Hematopoietic multipotent progenitor cell treated with erythropoietin and hydrocortisone succinate and interleukin-3 and kit ligand, for 4 days (in vitro differentiated cells): ENCODE data around the gene MPC1.

Source experiments
- DNase-seq: peaks from one replicate; pipeline ENCODE4 v3.0.0-alpha.2; 2015

Gene MPC1

GRCh38 chr6:166343150-166343487 lies 39.6 kb downstream of the MPC1 start:
- DNase-seq = peak; percentile 81

DNA sequence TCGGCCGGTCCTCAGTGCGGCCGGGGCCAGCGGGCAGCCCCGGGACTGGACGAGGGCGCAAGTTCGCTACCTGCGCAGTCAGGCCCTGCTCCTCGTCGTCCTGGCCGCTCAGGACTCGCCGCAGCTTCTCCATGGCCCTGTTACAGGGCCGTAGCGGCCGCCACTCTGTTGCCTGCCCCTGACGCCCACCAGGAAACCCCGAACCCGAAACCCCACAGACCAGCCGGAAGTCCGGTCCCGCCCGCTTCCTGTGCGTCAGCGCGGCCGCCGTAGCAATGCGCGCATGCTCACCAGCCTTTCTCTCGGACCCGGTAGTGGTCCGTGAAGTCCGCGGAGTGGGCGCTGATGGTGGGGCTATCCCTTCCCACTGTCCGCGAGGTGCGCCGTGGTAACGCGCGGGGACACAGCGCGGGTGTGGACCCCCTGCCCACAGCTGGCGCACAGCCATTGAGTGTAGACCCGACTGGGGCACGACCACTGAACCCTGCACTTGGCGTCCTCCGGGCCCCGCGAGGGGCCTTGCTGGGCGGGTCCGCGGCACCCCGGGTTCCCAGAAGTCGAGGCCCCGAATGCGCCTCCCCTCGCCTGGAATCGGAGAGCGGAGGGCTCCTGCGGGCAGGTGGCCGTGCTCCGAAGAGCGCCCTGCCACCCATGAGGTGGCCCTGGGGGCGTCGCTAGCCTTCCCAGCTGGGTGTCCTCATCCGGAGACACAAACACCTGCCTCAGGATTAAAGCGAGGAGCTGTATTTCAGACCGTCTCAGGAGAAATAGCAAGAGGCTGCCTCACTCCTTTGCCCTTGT lies 40.2 kb downstream of the MPC1 start, which contains the start of gene SFT2D1:
Gene SFT2D1, minus strand, starts transcription at position 197 of the 801 bp plus-strand sequence. Its CDS starts 64 bp downstream, at position 133.
- peak; percentile 95 for DNase-seq

DNA sequence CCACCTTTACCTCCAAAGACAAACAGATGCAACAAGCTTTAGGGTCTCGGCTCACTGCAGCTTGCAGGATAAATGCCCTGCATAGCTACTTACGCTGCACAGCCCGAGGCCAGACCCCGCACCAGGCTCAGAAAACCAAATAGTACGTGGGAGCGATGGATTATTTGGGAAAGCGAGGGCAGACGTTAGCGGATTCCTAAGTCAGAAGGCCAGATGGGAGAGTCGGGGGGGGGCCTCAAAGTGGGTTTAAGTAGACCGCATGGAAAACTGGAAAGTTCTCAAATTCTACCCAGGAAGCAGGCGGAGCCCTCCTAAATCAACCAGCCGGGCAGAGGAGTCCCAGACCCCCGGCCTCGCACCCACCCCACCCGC lies 40.8 kb downstream of the MPC1 start:
- DNase-seq = peak; percentile 33

DNA sequence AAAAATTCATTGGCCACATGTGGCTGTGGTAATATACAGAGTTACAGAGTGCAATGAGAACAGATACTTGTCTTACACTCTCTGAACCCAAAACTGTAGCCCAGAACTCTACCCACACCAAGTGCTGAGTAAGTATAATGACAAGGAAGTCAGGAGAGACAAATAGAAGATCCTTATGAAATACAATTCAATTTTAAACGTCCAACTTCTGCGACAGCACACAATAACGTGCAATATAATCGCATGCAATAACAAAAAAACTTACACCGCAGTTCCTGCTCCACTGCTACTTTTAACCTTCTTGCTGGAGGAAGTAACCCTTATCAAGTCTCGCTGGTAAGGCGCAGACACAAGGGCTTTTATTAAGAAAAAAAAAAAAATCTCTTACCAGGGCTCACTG lies 41.3 kb downstream of the MPC1 start:
- peak; percentile 82 for DNase-seq

DNA sequence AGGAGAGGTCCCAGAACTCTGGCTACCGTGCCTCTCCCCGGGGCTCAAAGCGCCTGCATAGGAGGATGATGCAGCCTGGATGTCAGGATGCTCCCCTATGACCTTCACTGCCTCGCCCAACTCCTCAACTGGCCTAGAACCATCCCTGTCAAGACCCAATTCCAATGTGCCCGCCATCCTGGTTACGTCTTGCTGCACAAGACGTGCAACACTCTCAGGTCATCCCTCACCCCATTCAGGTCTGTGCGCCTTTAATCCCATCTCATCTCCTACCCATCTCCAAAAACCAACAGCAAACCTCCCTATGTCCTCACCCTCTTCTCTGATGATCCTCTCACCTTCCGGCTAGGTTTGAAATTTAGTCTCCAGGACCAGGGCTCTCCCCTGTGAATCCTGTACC lies 43.9 kb downstream of the MPC1 start:
- no peak for DNase-seq

DNA sequence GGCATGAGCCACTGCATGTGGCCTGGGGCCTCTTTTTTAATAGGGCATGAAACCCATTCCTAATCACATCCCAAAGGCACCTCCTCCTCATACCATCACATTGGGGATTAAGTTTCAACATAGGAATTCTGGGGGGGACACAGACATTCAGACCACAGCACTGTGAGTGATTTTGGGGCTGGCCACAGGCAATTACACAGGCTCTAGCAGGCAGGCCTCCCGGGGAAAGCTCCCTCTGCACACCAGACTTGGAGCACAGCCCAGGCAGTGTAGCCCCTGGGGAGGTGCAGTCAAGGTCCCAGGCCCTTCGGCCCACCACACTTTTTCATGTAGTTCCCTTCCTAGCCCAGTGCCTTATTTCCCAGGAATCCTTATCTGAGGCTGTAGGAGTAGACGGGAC lies 45.9 kb downstream of the MPC1 start:
- no peak for DNase-seq

GRCh38 chr6:166335378-166336302 lies 47.1 kb downstream of the MPC1 start:
- DNase-seq = no peak

DNA sequence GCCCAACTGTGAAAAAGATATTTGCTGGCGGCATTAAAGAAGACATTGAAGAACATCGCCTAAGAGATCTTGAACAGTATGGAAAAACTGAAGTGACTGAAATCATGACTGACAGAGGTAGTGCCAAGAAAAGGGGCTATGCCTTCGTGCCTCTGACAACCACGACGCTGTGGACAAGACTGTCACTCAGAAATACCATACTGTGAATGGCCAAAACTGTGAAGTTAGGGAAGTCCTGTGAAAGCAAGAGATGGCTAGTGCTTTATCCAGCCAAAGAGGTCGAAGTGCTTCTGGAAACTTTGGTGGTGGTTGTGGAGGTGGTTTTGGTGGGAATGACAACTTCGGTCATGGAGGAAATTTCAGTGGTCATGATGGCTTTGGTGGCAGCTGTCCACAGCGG lies 47.9 kb downstream of the MPC1 start:
- no peak for DNase-seq

DNA sequence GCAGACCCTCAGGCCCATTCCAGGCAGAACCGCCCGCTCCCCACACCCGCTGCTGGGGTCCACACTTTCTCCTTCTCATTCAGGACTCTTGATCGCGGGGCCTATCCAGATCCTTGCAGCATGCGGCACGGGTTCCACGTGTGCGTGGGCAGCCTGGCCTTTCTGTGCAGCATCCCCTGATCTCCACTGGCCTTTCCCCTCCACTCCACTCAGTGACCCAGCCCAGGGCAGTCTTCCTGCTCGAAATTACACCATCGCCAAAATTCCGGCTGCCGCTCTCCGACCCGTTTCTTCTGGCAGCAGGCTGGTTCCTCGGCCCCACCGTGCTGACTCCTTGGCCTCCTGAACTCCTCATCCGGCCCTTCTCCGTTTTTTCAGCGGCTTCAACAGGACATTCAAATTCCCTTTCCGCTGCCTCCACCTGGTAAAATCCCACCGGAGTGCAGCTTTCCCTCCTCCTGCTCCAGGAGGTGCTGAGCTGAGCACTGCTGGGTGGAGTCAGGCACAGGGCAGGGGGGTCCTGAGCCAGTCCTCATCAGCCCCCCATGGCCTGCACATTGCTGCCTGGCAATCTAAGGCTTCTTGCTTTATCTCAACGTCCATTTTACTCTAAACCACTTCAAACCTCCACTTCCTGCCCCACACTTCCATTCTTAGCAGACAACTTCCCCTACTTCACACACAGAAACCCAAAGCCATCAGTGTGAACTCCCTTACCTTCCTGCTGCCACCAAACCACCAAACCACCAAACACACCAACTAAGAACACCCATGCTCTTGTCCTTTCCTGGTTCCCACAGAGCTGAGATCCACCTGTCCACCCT lies 49.4 kb downstream of the MPC1 start:
- DNase-seq = peak; percentile 73

DNA sequence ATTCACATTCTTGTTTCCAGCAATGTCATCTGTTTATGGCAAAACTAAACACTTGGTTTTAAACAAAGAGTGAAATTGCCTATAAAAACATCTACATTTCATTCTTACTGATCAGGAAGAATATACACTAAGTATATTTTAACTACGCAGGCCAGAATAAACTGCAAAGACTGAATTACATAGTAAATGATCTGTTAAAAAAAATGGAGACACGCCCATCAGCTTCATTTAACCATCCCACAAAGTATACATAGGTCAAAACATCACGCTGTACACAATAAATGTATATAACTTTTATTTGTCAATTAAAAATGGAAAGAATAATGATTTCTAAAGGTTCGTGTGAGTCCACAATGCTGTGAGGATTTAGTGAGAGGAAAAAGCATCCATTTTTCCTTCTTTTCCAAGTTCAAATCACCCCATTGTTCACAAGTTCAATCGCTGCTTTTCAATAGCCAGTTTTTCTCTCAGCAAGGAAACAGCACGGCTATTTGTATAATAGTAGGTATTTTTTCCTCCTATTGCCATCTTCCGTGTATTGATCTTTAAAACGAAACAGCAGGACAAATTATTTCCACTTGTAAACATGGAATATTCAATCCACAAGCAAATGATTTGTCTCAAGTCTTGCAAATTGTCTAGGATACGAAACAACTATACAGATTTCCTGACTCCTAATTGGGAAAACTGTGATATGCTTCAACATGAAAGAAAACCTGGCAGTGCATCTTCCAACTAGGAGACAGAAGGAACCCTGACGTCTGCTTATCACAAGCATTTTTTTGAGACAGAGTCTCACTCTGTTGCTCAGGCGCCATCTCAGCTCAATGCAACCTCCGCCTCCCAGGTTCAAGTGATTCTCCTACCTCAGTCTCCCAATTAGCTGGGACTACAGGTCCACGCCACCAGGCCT lies 51.0 kb downstream of the MPC1 start:
- no peak for DNase-seq

- DNase-seq = no peak
These were observed 52.1 kb downstream of the MPC1 start for GRCh38 chr6:166330612-166331011.

GRCh38 chr6:166325383-166326042 lies 57.2 kb downstream of the MPC1 start:
- no peak for DNase-seq

GRCh38 chr6:166323395-166323794 lies 59.3 kb downstream of the MPC1 start:
- DNase-seq = no peak

GRCh38 chr6:166318649-166319600 lies 63.8 kb downstream of the MPC1 start:
- DNase-seq = peak; percentile 32

DNA sequence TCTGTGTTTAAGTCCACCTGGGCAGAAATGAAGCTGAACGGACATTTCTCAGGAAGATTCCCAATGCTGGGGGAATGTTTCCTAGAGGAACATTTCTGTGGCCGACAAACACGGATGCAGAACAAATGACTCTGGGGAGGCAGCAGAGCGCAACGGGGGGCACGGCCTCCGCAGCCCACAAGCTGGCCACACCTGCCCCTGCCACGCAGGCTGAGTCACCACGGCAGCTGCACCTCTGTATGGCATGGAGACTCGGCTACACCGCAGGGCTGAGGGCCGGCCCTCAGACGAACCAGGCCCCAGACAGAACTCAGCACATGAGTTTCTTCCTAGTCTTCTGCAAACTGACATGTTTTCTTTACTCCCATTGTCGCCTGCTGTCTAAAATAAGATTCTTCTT lies 64.5 kb downstream of the MPC1 start:
- no peak for DNase-seq

GRCh38 chr6:166317261-166318212 lies 65.2 kb downstream of the MPC1 start:
- DNase-seq = no peak

GRCh38 chr6:166315436-166315835 lies 67.3 kb downstream of the MPC1 start:
- no peak for DNase-seq
